Loucy (cell line): ENCODE results near the gene HIKESHI.

Experiments used
- H2AFZ ChIP-seq: fragments of 200-600 bp; sonication (generic); 2 replicates; pipeline ENCODE4 v1.6.0; 2016; ENCODE audit warnings: antibody characterized with exemption, mild to moderate bottlenecking, low read length, moderate library complexity
- H3F3A ChIP-seq: fragments of 200-600 bp; 2 replicates; pipeline ENCODE4 v1.6.0; 2016; ENCODE audit warnings: antibody characterized with exemption, low read depth, mild to moderate bottlenecking
- H3K27me3 ChIP-seq: fragments of 200-600 bp; sonication (generic); 2 replicates; pipeline ENCODE4 v1.6.1; 2014; ENCODE audit warnings: low read length, mild to moderate bottlenecking; ENCODE audit not compliant: insufficient read depth, poor library complexity, severe bottlenecking
- H3K36me3 ChIP-seq: fragments of 200-600 bp; sonication (generic); 2 replicates; pipeline ENCODE4 v1.6.1; 2016; ENCODE audit warnings: low read length; ENCODE audit not compliant: insufficient read depth
- H3K4me1 ChIP-seq: fragments of 200-600 bp; sonication (generic); 2 replicates; pipeline ENCODE4 v1.5.1; 2014; ENCODE audit warnings: low read length, mild to moderate bottlenecking; ENCODE audit not compliant: insufficient read depth, poor library complexity, severe bottlenecking
- H3K4me2 ChIP-seq: fragments of 200-600 bp; sonication (generic); 2 replicates; pipeline ENCODE4 v1.6.0; 2014; ENCODE audit warnings: antibody characterized with exemption, low read length, low read depth, mild to moderate bottlenecking; ENCODE audit not compliant: poor library complexity, severe bottlenecking
- H3K4me3 ChIP-seq: fragments of 200-600 bp; sonication (generic); 2 replicates; pipeline ENCODE4 v1.5.1; 2014; ENCODE audit warnings: low read length, mild to moderate bottlenecking, mixed read lengths; ENCODE audit not compliant: poor library complexity, severe bottlenecking
- H3K79me2 ChIP-seq: fragments of 200-600 bp; sonication (generic); 2 replicates; pipeline ENCODE4 v1.6.1; 2014; ENCODE audit warnings: low read length; ENCODE audit not compliant: insufficient read depth
- H3K9ac ChIP-seq: fragments of 200-600 bp; sonication (generic); 2 replicates; pipeline ENCODE4 v1.6.0; 2014; ENCODE audit warnings: mild to moderate bottlenecking, low read depth, low read length, moderate library complexity; ENCODE audit not compliant: poor library complexity, severe bottlenecking
- H3K9me2 ChIP-seq: fragments of 200-600 bp; sonication (generic); replicated peaks from 2 replicates; pipeline ENCODE4 v1.6.1; 2016; ENCODE audit warnings: low read depth, low read length, mixed read lengths
- H3K9me3 ChIP-seq: fragments of 200-600 bp; sonication (generic); 2 replicates; pipeline ENCODE4 v1.6.1; 2014; ENCODE audit warnings: mild to moderate bottlenecking, antibody characterized with exemption, low read length, low read depth; ENCODE audit not compliant: insufficient read depth
- H4K20me1 ChIP-seq: fragments of 200-600 bp; sonication (generic); 2 replicates; pipeline ENCODE4 v1.6.0; 2014; ENCODE audit warnings: antibody characterized with exemption, low read length, mild to moderate bottlenecking; ENCODE audit not compliant: insufficient read depth, poor library complexity, severe bottlenecking
- EZH2phosphoT487 ChIP-seq: fragments of 200-600 bp; IDR thresholded peaks from 2 replicates; pipeline ENCODE4 v1.6.1; 2018; ENCODE audit warnings: antibody characterized with exemption, mild to moderate bottlenecking, moderate library complexity, borderline replicate concordance
- TF ChIP-seq, protein P1 (sequence below): fragments of 200-600 bp; sonication (generic); conservative IDR thresholded peaks from 2 replicates; pipeline ENCODE4 v1.5.1; 2014; ENCODE audit warnings: mild to moderate bottlenecking, antibody characterized with exemption, low read length

The HIKESHI gene

DNA sequence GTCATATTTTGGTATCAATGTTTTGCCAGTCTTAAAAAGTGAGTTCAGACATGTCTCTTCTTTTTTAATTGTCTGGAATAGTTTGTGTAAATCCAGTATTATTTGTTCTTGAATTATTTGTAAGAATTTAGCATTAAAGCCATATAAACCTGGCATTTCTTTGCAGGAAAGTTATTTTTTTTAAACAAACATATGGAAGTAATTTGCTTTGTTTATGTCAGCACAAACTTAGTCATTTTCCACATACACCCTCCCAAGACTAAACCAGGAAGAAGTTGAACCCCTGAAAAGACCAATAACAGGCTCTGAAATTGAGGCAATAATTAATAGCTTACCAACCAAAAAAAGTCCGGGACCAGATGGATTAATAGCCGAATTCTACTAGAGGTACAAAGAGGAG lies 63.5 kb downstream of the HIKESHI start:
- no peaks in the 10 kb centered on the region for H3F3A ChIP-seq
- H3K9me2 ChIP-seq, result no peaks in the 10 kb centered on the region
- H2AFZ ChIP-seq, result no peak overlapping the region
- H3K36me3 ChIP-seq, result no peaks in the 10 kb centered on the region
- TF ChIP-seq, protein P1, sequence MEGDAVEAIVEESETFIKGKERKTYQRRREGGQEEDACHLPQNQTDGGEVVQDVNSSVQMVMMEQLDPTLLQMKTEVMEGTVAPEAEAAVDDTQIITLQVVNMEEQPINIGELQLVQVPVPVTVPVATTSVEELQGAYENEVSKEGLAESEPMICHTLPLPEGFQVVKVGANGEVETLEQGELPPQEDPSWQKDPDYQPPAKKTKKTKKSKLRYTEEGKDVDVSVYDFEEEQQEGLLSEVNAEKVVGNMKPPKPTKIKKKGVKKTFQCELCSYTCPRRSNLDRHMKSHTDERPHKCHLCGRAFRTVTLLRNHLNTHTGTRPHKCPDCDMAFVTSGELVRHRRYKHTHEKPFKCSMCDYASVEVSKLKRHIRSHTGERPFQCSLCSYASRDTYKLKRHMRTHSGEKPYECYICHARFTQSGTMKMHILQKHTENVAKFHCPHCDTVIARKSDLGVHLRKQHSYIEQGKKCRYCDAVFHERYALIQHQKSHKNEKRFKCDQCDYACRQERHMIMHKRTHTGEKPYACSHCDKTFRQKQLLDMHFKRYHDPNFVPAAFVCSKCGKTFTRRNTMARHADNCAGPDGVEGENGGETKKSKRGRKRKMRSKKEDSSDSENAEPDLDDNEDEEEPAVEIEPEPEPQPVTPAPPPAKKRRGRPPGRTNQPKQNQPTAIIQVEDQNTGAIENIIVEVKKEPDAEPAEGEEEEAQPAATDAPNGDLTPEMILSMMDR, result no peak
- no peak for TF ChIP-seq EZH2phosphoT487
- H4K20me1 ChIP-seq, result no peaks in the 10 kb centered on the region
- H3K27me3 ChIP-seq, result no peaks in the 10 kb centered on the region
- no peaks in the 10 kb centered on the region for H3K4me1 ChIP-seq
- H3K79me2 ChIP-seq, result no peaks in the 10 kb centered on the region
- no peak overlapping the region for H3K4me2 ChIP-seq
- H3K9me3 ChIP-seq, result no peaks in the 10 kb centered on the region
- no peak overlapping the region for H3K9ac ChIP-seq
- H3K4me3 ChIP-seq, result no peak overlapping the region

DNA sequence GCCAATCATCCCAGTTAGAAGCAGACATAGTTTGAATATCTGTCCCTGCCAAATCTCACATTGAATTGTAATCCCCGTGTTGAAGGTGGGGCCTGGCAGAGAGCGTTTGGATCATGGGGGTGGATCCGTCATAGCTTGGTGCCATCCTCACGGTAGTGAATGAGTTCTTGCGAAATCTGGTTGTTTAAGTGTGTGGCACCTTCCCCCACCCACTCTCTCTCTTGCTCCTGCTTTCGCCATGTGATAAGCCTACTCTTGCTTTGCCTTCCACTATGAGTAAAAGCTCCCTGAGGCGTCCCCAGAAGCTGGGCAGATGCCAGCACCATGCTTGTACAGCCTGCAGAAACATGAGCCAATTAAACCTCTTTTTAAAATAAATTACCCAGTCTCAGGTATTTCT lies 67.6 kb downstream of the HIKESHI start:
- no peak overlapping the region for H3K9ac ChIP-seq
- TF ChIP-seq, protein P1, result no peak
- no peak for TF ChIP-seq EZH2phosphoT487
- H3K9me2 ChIP-seq, result no peaks in the 10 kb centered on the region
- no peaks in the 10 kb centered on the region for H3K36me3 ChIP-seq
- no peaks in the 10 kb centered on the region for H3K79me2 ChIP-seq
- H3K4me2 ChIP-seq, result no peak overlapping the region
- peaks cover 4% of the 10 kb centered on the region for H3K4me1 ChIP-seq
- H3K4me3 ChIP-seq, result no peak overlapping the region
- H3K27me3 ChIP-seq, result no peaks in the 10 kb centered on the region
- H3F3A ChIP-seq, result no peaks in the 10 kb centered on the region
- H3K9me3 ChIP-seq, result no peaks in the 10 kb centered on the region
- no peaks in the 10 kb centered on the region for H4K20me1 ChIP-seq
- H2AFZ ChIP-seq, result no peak overlapping the region

DNA sequence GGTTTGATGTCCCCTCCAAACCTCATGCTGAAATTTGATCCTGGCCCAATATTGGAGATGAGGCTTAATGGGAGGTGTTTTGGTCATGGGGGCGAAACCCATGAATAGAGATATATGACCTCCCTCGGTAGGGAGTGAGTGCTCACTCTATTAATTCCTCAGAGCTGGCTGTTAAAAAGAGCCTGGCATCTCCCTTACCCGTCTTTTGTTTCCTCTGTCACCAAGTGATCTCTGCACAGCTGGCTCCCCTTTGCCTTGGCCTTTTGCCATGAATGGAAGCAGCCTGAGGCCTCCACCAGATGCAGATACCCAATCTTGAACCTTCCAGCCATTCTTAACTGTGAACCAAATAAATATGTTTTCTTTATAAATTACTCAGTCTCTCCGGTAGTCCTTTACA lies 68.1 kb downstream of the HIKESHI start:
- Histone ChIP-seq H3K36me3 (no peaks in the 10 kb centered on the region), H3K4me3 (no peak overlapping the region), H3K79me2 (no peaks in the 10 kb centered on the region), H3F3A (no peaks in the 10 kb centered on the region), H3K4me1 (peaks cover 4% of the 10 kb centered on the region), H3K9ac (no peak overlapping the region), H4K20me1 (no peaks in the 10 kb centered on the region), H3K9me2 (no peaks in the 10 kb centered on the region), H3K9me3 (no peaks in the 10 kb centered on the region), H3K27me3 (no peaks in the 10 kb centered on the region), H2AFZ (no peak overlapping the region), H3K4me2 (no peak overlapping the region)
- TF ChIP-seq, protein P1, result no peak
- TF ChIP-seq EZH2phosphoT487, result no peak
